Colonic mucosa (tissue), 4 donors: ENCODE measurements around the gene SCN3B. TPM values are rescaled to one million over a fixed set of nuclear protein-coding genes. Genes with fewer than 3 reads are reported as not detected.

Source experiments
- DNase-seq: peaks from one replicate; pipeline ENCODE4 v3.0.0-alpha.2; 2020
- H3K27ac ChIP-seq: fragments of 200-600 bp; one replicate; pipeline ENCODE4 v1.8.0; 2021
- H3K27me3 ChIP-seq: fragments of 200-600 bp; one replicate; pipeline ENCODE4 v1.8.0; 2021
- H3K36me3 ChIP-seq: fragments of 200-600 bp; one replicate; pipeline ENCODE4 v1.8.0; 2021
- H3K4me1 ChIP-seq: fragments of 200-600 bp; one replicate; pipeline ENCODE4 v1.8.0; 2021; ENCODE audit warnings: mild to moderate bottlenecking
- H3K4me3 ChIP-seq: fragments of 200-600 bp; one replicate; pipeline ENCODE4 v1.8.0; 2021
- H3K9ac ChIP-seq, 2 donors: one replicate each; pipeline ENCODE4 v1.7.0; 2013; ENCODE audit warnings: control low read depth in 2 of 2, low read depth in 2 of 2, low read length in 2 of 2
- H3K9me3 ChIP-seq: fragments of 200-600 bp; one replicate; pipeline ENCODE4 v1.8.0; 2021
- CTCF ChIP-seq: fragments of 200-600 bp; IDR thresholded peaks from one replicate; pipeline ENCODE4 v1.8.0; 2022; ENCODE audit warnings: antibody characterized with exemption, mild to moderate bottlenecking
- intact Hi-C: fragments of 100-400 bp; cut with DNase I; formaldehyde crosslinking; loops from one replicate; pipeline ENCODE4 v1.14.1; 2022
- total RNA-seq, 2 donors: library from RNA; stranded (reverse); fragmentation: NEBNext Ultra II Directional in 1 of 2; extraction: Animal tissue kit (Norgen Biotek cat#: 25700) in 1 of 2; gene quantifications; one replicate each; pipeline ENCODE4 v1.2.1, GENCODE V29; 2021
- donor health status: healthy.
- donor health status: DM: no; HTN: no; CAD: no.
- donor health status: DM: no; HTN: no; CAD: no.

SCN3B gene
- total RNA-seq, 2 donors from 2014 or later = 0.30 to 1.2 TPM

- Histone ChIP-seq H3K9ac (no peak overlapping the region), H3K4me3 (no peak overlapping the region), H3K27me3 (no peaks in the 10 kb centered on the region), H3K9me3 (no peaks in the 10 kb centered on the region), H3K4me1 (no peaks in the 10 kb centered on the region), H3K36me3 (no peaks in the 10 kb centered on the region), H3K27ac (no peak overlapping the region)
- no peak for DNase-seq
- intact Hi-C loops = no loop called here
- TF ChIP-seq CTCF = no peak
These were observed 9.0 kb downstream of the SCN3B start for GRCh38 chr11:123645286-123645975.

GRCh38 chr11:123642435-123642834 is 12.0 kb downstream of the SCN3B start:
- DNase-seq = no peak
- no peak overlapping the region for H3K9ac ChIP-seq
- H3K36me3 ChIP-seq = no peaks in the 10 kb centered on the region
- H3K27ac ChIP-seq = no peak overlapping the region
- no peaks in the 10 kb centered on the region for H3K4me1 ChIP-seq
- no peaks in the 10 kb centered on the region for H3K27me3 ChIP-seq
- TF ChIP-seq CTCF = no peak
- H3K9me3 ChIP-seq = no peaks in the 10 kb centered on the region
- H3K4me3 ChIP-seq = no peak overlapping the region
- intact Hi-C loops = loop anchor here (5.0 kb wide), 1 partner anchor 65 kb away; no protein-coding TSS in a partner anchor

- H3K4me3 ChIP-seq = no peak overlapping the region
- DNase-seq = no peak
- no peaks in the 10 kb centered on the region for H3K4me1 ChIP-seq
- no peak overlapping the region for H3K9ac ChIP-seq
- no peaks in the 10 kb centered on the region for H3K9me3 ChIP-seq
- H3K27me3 ChIP-seq = no peaks in the 10 kb centered on the region
- intact Hi-C loops = loop anchor here (5.0 kb wide), 1 partner anchor 66 kb away; no protein-coding TSS in a partner anchor
- no peaks in the 10 kb centered on the region for H3K36me3 ChIP-seq
- no peak for TF ChIP-seq CTCF
- no peak overlapping the region for H3K27ac ChIP-seq
These were observed 13.0 kb downstream of the SCN3B start for GRCh38 chr11:123641495-123641840.

GRCh38 chr11:123640677-123641494 is 13.5 kb downstream of the SCN3B start:
- no peak overlapping the region for H3K9ac ChIP-seq
- H3K27ac ChIP-seq = no peak overlapping the region
- intact Hi-C loops = loop anchor here (5.0 kb wide), 1 partner anchor 66 kb away; no protein-coding TSS in a partner anchor
- H3K4me1 ChIP-seq = no peaks in the 10 kb centered on the region
- H3K27me3 ChIP-seq = no peaks in the 10 kb centered on the region
- H3K9me3 ChIP-seq = no peaks in the 10 kb centered on the region
- H3K36me3 ChIP-seq = no peaks in the 10 kb centered on the region
- peak; percentile 48 for TF ChIP-seq CTCF
- no peak overlapping the region for H3K4me3 ChIP-seq
- peak; percentile 37 for DNase-seq

- no peaks in the 10 kb centered on the region for H3K27me3 ChIP-seq
These were observed 14.4 kb downstream of the SCN3B start for GRCh38 chr11:123640029-123640428.

More at GRCh38 chr11:123640029-123640428, 14.4 kb downstream of the SCN3B start:
- H3K36me3 ChIP-seq = no peaks in the 10 kb centered on the region
- H3K4me1 ChIP-seq = no peaks in the 10 kb centered on the region
- TF ChIP-seq CTCF = no peak
- no peak for DNase-seq
- no peak overlapping the region for H3K27ac ChIP-seq
- no peak overlapping the region for H3K9ac ChIP-seq
- H3K4me3 ChIP-seq = no peak overlapping the region
- H3K9me3 ChIP-seq = no peaks in the 10 kb centered on the region
- intact Hi-C loops = loop anchor here (5.0 kb wide), 1 partner anchor 67 kb away; no protein-coding TSS in a partner anchor
